Neural progenitor cell (in vitro differentiated cells): ENCODE results near the gene EIF3B. TPM values are rescaled to one million over a fixed set of nuclear protein-coding genes. Genes with fewer than 3 reads are reported as not detected.
"Not testable (repeated sequence)": the region's sequence is repeated elsewhere in the genome, so short reads cannot be mapped to it uniquely, and the experiment has no call there.

Source experiments
- DNase-seq: peaks from one replicate; pipeline ENCODE4 v3.0.0-alpha.2; 2016; ENCODE audit warnings: low spot score
- H2AFZ ChIP-seq: fragments of 200-600 bp; sonication (generic); replicated peaks from 2 replicates; pipeline ENCODE4 v1.6.1; 2016; ENCODE audit warnings: antibody characterized with exemption
- H3F3A ChIP-seq: fragments of 200-600 bp; sonication (generic); 2 replicates; pipeline ENCODE4 v1.6.1; 2016; ENCODE audit warnings: antibody characterized with exemption, low read depth
- H3K27ac ChIP-seq: fragments of 200-600 bp; sonication (generic); 2 replicates; pipeline ENCODE4 v1.5.1; 2016; ENCODE audit warnings: mild to moderate bottlenecking
- H3K27me3 ChIP-seq: fragments of 200-600 bp; sonication (generic); 2 replicates; pipeline ENCODE4 v1.6.1; 2016; ENCODE audit warnings: mild to moderate bottlenecking, moderate library complexity
- H3K36me3 ChIP-seq: fragments of 200-600 bp; sonication (generic); 2 replicates; pipeline ENCODE4 v1.5.1; 2016
- H3K4me1 ChIP-seq: fragments of 200-600 bp; sonication (generic); 2 replicates; pipeline ENCODE4 v1.6.1; 2016; ENCODE audit warnings: mixed run types
- H3K4me2 ChIP-seq: fragments of 200-600 bp; sonication (generic); 2 replicates; pipeline ENCODE4 v1.6.1; 2016
- H3K4me3 ChIP-seq: fragments of 200-600 bp; sonication (generic); 2 replicates; pipeline ENCODE4 v1.5.1; 2016
- H3K79me2 ChIP-seq: fragments of 200-600 bp; sonication (generic); 2 replicates; pipeline ENCODE4 v1.6.1; 2016; ENCODE audit warnings: low read depth
- H3K9ac ChIP-seq: fragments of 200-600 bp; sonication (generic); 2 replicates; pipeline ENCODE4 v1.6.1; 2016
- H3K9me3 ChIP-seq: fragments of 200-600 bp; sonication (generic); 2 replicates; pipeline ENCODE4 v1.5.1; 2016; ENCODE audit warnings: low read depth
- H4K20me1 ChIP-seq: fragments of 200-600 bp; sonication (generic); 2 replicates; pipeline ENCODE4 v1.6.1; 2016; ENCODE audit warnings: low read depth
- H3K27ac Mint-ChIP-seq: 3 replicates; pipeline ENCODE4 v1.8.0; 2021; ENCODE audit warnings: mixed read lengths
- H3K27me3 Mint-ChIP-seq: 2 replicates; pipeline ENCODE4 v1.8.0; 2022; ENCODE audit warnings: low read depth, mild to moderate bottlenecking, inconsistent platforms, moderate library complexity, mixed read lengths; ENCODE audit not compliant: insufficient read depth
- H3K36me3 Mint-ChIP-seq: 3 replicates; pipeline ENCODE4 v1.8.0; 2021; ENCODE audit warnings: mixed read lengths
- H3K4me1 Mint-ChIP-seq: 3 replicates; pipeline ENCODE4 v1.8.0; 2021; ENCODE audit warnings: mixed read lengths
- H3K4me3 Mint-ChIP-seq: 3 replicates; pipeline ENCODE4 v1.8.0; 2021; ENCODE audit warnings: mild to moderate bottlenecking, moderate library complexity, mixed read lengths
- H3K9me3 Mint-ChIP-seq: 3 replicates; pipeline ENCODE4 v1.8.0; 2020; ENCODE audit warnings: mixed read lengths
- CTCF ChIP-seq: fragments of 200-600 bp; sonication (generic); IDR thresholded peaks from 2 replicates; pipeline ENCODE4 v1.5.1; 2017; ENCODE audit warnings: antibody characterized with exemption, mild to moderate bottlenecking
- EZH2 ChIP-seq: fragments of 200-600 bp; sonication (generic); IDR thresholded peaks from 2 replicates; pipeline ENCODE4 v1.6.1; 2017; ENCODE audit warnings: antibody characterized with exemption, mild to moderate bottlenecking, moderate library complexity
- EZH2phosphoT487 ChIP-seq: fragments of 200-600 bp; sonication (generic); IDR thresholded peaks from 2 replicates; pipeline ENCODE4 v1.6.1; 2017; ENCODE audit warnings: antibody characterized with exemption
- total RNA-seq: library from RNA; depleted of rRNA; stranded (reverse); fragments of >200 nt; gene quantifications from 2 replicates; pipeline ENCODE4 v1.2.3, GENCODE V29; 2015; ENCODE audit warnings: low replicate concordance

Gene EIF3B
- total RNA-seq, 1 donor from 2014 or later: 146 TPM

GRCh38 chr7:2386964-2387669, 32.5 kb downstream of the EIF3B start:
- H3K9me3 ChIP-seq: no peaks in the 10 kb centered on the region
- H3K4me3 ChIP-seq: no peak overlapping the region
- H3K36me3 ChIP-seq: no peaks in the 10 kb centered on the region
- no peak overlapping the region for H3K4me2 ChIP-seq
- H3K9ac ChIP-seq: no peak overlapping the region
- no peaks in the 10 kb centered on the region for H3K79me2 ChIP-seq
- H2AFZ ChIP-seq: no peak overlapping the region
- no peaks in the 10 kb centered on the region for H3K9me3 Mint-ChIP-seq
- H3K4me1 Mint-ChIP-seq: peaks cover 19% of the 10 kb centered on the region
- H3K27me3 ChIP-seq: no peaks in the 10 kb centered on the region
- peaks cover 7% of the 10 kb centered on the region for H3K4me1 ChIP-seq
- peaks cover 7% of the 10 kb centered on the region for H3F3A ChIP-seq
- H3K27me3 Mint-ChIP-seq: peaks cover 4% of the 10 kb centered on the region
- no peaks in the 10 kb centered on the region for H4K20me1 ChIP-seq
- peaks cover 3% of the 10 kb centered on the region for H3K36me3 Mint-ChIP-seq
- DNase-seq: peak; percentile 27
- H3K27ac ChIP-seq: no peak overlapping the region
- no peak for TF ChIP-seq CTCF
- TF ChIP-seq EZH2: no peak
- TF ChIP-seq EZH2phosphoT487: no peak
- no peak overlapping the region for H3K27ac Mint-ChIP-seq
- H3K4me3 Mint-ChIP-seq: no peak overlapping the region

DNA sequence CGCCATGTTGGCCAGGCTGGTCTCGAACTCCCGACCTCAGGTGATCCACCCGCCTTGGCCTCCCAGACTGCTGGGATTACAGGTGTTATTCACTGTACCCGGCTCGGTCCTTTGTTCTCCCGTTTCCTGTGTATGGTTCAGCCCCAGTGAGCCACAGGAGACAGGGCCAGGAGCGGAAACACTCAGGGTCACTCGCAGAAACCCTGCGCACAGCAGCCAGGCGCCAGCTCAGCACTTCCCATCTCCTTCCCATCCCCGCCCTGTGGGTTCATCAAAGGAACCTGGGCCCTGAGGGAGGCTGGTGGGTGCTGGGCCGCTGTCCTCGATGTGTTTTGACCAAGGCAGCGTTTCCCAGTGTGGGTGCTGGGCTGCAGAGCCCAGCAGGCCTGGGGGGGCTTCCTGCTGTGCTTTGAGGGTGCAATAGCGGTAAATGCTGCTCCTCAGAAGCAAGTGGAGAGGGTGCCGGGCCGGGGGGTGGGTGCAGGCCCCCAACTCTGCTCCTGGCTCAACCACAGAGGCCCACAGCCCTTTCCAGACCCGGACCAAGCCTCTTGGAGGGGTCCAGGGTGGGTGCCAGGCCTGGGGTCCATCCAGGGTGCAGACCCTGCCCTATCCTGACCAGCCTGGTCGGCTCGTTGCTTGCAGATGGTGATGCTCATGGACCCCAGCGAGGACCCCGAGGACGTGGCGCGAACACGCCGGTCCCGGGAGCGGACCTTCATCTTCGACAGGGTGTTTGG, 33.4 kb downstream of the EIF3B start:
- Histone ChIP-seq H3K27me3 (no peaks in the 10 kb centered on the region), H3K4me3 (no peak overlapping the region), H3K9ac (no peak overlapping the region), H3K36me3 (no peaks in the 10 kb centered on the region), H3K4me2 (no peak overlapping the region), H3K79me2 (no peaks in the 10 kb centered on the region), H3K27ac (no peak overlapping the region), H4K20me1 (no peaks in the 10 kb centered on the region), H2AFZ (no peak overlapping the region), H3K9me3 (no peaks in the 10 kb centered on the region), H3F3A (peaks cover 7% of the 10 kb centered on the region), H3K4me1 (peaks cover 7% of the 10 kb centered on the region)
- no peak overlapping the region for H3K4me3 Mint-ChIP-seq
- peaks cover 19% of the 10 kb centered on the region for H3K4me1 Mint-ChIP-seq
- no peaks in the 10 kb centered on the region for H3K9me3 Mint-ChIP-seq
- peaks cover 4% of the 10 kb centered on the region for H3K27me3 Mint-ChIP-seq
- TF ChIP-seq EZH2phosphoT487: no peak
- TF ChIP-seq CTCF: no peak
- no peak for TF ChIP-seq EZH2
- peaks cover 3% of the 10 kb centered on the region for H3K36me3 Mint-ChIP-seq
- DNase-seq: no peak
- no peak overlapping the region for H3K27ac Mint-ChIP-seq

DNA sequence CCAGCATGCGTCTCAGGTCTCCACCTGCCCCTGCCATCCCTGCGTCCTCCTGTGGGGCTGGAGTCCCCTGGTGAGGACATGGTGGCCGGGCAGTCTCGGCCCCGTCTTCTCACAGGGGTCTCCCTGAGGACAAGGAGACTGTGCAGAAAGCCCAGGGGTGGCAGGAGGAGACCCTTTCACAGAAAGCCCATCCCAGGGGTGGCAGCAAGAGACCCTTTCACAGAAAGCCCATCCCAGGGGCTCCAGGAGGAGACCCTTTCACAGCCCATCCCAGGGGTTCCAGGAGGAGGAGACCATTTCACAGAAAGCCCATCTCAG, 34.0 kb downstream of the EIF3B start:
- no peaks in the 10 kb centered on the region for H3K9me3 ChIP-seq
- TF ChIP-seq EZH2phosphoT487: no peak
- no peak overlapping the region for H3K27ac ChIP-seq
- Mint-ChIP-seq H3K4me3 (no peak overlapping the region), H3K27me3 (peaks cover 4% of the 10 kb centered on the region), H3K4me1 (peaks cover 21% of the 10 kb centered on the region), H3K36me3 (peaks cover 3% of the 10 kb centered on the region), H3K9me3 (no peaks in the 10 kb centered on the region), H3K27ac (no peak overlapping the region)
- DNase-seq: no peak
- H3K9ac ChIP-seq: no peak overlapping the region
- no peaks in the 10 kb centered on the region for H3K36me3 ChIP-seq
- H2AFZ ChIP-seq: no peak overlapping the region
- H3F3A ChIP-seq: peaks cover 12% of the 10 kb centered on the region
- H3K4me1 ChIP-seq: peaks cover 7% of the 10 kb centered on the region
- H3K79me2 ChIP-seq: no peaks in the 10 kb centered on the region
- no peaks in the 10 kb centered on the region for H3K27me3 ChIP-seq
- H3K4me3 ChIP-seq: no peak overlapping the region
- H4K20me1 ChIP-seq: no peaks in the 10 kb centered on the region
- no peak overlapping the region for H3K4me2 ChIP-seq

- peaks cover 23% of the 10 kb centered on the region for H3K4me1 Mint-ChIP-seq
- H3K9me3 Mint-ChIP-seq, H3K4me3 ChIP-seq, H3K27ac ChIP-seq, H3K27me3 Mint-ChIP-seq, H3K9ac ChIP-seq, H4K20me1 ChIP-seq, H3K27me3 ChIP-seq, H3K4me3 Mint-ChIP-seq, H3K9me3 ChIP-seq, H3K4me1 ChIP-seq, H3K36me3 ChIP-seq, H3K79me2 ChIP-seq, H3K36me3 Mint-ChIP-seq: not testable (repeated sequence)
- DNase-seq: peak; percentile 30
- peaks cover 14% of the 10 kb centered on the region for H3F3A ChIP-seq
- peak overlapping the region; percentile 85 for H2AFZ ChIP-seq
- H3K4me2 ChIP-seq: peak overlapping the region; percentile 45
- H3K27ac Mint-ChIP-seq: peak overlapping the region; percentile 94
Observed at GRCh38 chr7:2390020-2390816, 35.6 kb downstream of the EIF3B start.
